M059J (cell line): ENCODE measurements around the gene ITPRID1. TPM values are rescaled to one million over a fixed set of nuclear protein-coding genes. Genes with fewer than 3 reads are reported as not detected.
"Not testable (repeated sequence)": the region's sequence is repeated elsewhere in the genome, so short reads cannot be mapped to it uniquely, and the experiment has no call there.

Experiments used
- DNase-seq: peaks from one replicate; pipeline ENCODE4 v3.0.0-alpha.2; 2012; ENCODE audit warnings: low read depth
- total RNA-seq: library from RNA; depleted of rRNA; stranded (reverse); fragments of >200 nt; shearing (Covaris generic); gene quantifications from 2 replicates; pipeline ENCODE4 v1.2.3, GENCODE V29; 2014

Gene ITPRID1
- total RNA-seq, 1 experiment from 2014 or later, result not detected

- DNase-seq, result no peak
Observed at GRCh38 chr7:31516680-31517502, 3.0 kb downstream of the ITPRID1 start.

DNA sequence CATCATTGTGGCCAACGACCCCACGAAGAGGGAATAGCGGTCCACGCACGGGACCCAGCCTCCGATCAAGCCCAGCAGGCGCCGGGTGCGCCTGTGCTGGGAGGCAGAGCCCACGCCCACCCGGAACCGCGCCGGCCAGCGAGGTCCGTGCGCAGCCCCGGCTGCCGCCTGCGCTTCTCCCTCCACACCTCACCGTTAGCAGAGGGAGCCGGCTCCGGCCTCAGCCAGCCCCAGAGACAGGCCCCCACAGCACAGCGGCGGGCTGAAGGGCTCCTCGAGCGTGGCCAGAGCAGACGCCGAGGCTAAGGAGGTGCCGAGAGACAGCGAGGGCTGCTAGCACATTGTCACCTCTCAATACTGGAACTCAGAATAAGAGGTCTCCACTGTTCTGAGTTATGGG lies 3.6 kb downstream of the ITPRID1 start:
- DNase-seq, result no peak

DNA sequence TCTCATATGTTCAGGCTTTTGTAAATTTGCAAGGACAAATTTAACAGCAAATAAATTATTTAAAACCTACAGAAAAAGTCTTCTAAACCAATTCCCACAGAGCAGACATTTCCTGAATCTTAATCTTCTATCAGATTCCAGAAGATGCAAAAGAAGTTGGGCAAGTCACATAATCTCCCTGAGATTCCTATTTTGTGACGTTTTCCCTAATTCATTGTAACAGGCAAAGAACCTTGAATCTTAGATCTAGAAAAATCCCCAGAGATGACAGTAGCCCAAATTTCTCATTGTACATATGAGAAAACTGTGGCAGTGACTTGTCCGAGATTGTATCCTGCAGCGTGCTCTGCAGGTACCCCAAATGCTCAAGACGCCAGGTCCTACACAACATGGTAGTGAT lies 4.9 kb downstream of the ITPRID1 start:
- DNase-seq, result no peak

DNA sequence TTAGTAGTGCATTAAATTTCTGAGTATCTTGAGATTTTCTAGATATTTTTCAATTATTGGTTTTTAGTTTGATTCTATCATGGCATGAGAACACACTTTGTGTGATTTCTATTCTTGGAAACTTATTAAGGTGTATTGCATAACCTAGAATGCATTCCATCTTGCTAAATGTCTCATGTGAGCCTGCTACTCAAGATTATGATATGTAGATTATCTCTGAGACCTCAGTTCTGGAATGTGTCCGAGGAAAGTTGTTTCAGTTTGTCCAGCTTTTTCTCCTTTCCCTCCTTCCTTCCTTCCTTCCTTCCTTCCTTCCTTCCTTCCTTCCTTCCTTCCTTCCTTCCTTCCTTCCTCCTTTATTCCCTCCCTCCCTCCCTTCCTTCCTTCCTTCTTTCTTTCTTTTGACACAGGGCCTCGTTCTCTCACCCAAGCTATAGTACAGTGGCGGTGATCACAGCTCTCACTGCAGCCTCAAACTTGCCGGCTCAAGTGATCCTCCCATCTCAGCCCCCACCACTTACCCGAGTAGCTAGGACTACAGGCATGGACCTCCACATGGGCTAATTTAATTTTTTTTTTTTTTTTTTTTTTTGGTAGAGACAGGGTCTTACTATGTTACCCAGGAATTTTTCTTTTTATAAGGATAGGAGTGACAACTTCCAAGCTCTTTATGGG lies 7.6 kb downstream of the ITPRID1 start:
- no peak for DNase-seq

DNA sequence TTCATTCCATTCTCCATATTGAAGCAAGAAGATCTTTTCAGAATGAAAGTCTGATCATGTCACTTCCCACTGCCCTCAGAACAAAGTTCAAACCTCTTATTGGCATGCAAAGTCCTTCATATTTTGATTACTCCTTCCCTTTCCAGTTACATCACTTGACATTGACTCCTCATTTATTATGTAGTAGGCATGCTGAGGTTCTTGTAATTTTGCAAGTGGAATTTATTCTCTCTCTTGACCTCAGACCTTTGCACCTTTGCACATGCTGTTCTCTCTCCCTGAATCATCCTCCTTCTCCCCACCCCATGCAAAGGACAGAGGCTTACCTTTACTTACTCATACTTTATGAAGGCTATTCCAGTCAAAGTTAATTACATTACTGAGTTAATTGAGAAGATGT lies 13.0 kb downstream of the ITPRID1 start:
- no peak for DNase-seq

DNA sequence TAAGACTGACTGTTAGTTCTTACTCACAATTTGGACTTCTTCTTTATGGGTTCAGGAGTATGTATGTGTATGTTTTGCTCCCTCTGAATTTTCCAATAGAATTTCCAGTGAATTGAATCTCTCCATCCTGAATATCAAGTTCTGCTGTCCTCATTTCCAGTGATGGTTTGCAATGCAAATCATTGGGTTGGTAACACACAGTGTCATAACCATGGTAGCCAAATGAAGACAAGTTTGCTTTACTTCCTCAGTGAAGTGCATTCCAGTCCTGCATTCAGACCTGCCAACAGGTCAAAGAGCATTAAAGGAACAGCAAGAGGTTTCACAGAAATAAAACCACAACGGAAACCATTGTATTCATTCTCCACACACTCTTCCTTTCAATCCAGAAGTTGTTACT lies 15.2 kb downstream of the ITPRID1 start:
- DNase-seq, result no peak

- not testable (repeated sequence) for DNase-seq
Observed at GRCh38 chr7:31540651-31541185, 26.8 kb downstream of the ITPRID1 start.

- DNase-seq, result no peak
Observed at GRCh38 chr7:31545549-31545948, 31.7 kb downstream of the ITPRID1 start.

DNA sequence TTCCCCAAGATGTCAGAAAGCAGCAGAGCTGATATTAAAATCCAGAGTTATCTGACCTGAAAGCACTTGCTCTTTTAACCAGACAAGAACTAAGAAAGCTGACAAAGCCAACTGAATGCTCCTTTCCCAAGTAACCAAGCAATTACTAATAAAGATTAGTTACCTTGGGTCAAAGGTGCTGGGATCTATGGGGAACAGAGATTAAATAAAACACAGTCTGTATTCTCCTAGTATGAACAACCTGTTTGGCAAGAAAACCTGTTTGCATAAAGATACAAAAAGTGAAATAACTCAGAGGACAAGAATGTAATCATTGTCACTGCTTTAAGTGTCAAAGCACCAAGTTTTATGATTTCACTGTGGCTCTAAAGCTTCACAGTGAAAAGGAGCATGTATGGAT lies 35.7 kb downstream of the ITPRID1 start:
- DNase-seq, result no peak

DNA sequence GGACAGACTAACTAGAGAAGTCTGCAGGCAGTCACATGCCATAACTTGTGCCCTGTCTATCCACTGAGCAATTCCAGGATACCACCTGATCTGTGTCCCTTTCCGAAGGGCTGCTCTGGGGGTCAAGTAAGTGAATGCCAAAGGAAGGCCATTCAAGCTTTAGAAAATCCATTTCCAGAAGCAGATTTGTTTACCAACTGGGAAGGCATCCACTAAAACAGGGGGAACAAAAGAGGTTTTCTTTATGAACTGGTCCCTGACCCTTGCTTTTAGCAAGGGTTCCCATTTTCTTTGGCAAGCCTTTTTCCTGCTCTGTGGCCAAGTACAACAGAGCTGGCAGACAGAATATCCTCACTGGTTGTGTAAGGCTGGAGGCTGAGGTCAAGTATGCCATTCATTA lies 36.5 kb downstream of the ITPRID1 start:
- no peak for DNase-seq

- no peak for DNase-seq
Observed at GRCh38 chr7:31553661-31554081, 39.8 kb downstream of the ITPRID1 start.

DNA sequence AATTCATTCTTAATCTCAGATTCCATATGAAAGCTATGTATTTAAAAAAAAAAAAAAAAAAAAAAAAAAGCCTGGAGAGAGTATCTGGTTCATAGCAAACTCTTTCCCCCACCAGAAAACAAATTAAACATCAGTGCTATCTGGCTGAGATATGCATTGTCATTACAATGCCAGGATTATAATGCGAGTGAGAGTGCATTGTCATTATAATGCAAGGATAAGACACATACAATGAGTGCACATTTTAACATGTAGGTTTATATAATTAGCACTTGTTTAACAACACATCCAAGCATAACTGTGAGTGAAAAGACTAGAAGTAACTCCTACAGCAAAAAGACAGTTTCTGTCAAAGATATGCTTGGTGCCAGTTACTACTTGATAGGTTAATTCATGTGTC lies 48.1 kb downstream of the ITPRID1 start:
- DNase-seq, result no peak

DNA sequence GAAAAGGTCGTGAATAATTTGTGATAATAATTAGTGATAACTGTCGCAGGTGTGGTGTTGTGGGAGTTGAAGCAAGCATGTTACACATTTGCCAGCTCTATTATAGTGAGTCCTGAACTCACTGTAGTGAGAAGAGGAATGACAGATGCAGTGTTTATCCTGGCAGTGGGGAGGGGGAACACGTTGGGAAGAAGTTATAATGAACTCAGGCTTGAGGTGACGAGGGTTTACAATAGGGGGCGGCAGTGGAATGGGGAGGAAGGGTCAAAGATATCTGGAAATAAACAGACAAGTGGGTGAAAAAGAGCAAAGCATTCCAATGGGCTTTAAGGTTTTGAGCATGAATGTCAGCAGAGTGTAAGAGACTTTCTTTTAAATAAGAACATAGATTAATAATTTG lies 49.6 kb downstream of the ITPRID1 start:
- DNase-seq, result no peak

- no peak for DNase-seq
Observed at GRCh38 chr7:31563951-31564350, 50.1 kb downstream of the ITPRID1 start.

DNA sequence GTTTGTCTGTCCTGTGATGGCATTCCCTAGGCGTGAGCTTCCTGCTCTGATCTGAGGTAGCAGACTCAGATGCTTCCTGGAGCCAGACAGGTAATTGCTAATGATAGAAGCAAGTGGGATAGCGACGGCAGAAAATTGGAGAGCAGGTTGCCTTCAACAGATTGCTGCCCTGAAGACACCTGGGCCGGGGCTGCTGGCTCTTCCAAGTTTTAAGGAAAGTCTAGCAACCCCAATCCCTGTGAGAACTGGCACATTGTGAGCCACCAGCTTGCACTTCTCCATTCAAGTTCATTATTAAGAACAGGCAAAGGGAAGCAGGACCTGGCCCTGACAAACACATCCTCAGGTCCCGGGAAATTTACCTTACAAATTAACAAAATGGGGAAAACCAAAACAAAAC lies 50.8 kb downstream of the ITPRID1 start:
- no peak for DNase-seq

DNA sequence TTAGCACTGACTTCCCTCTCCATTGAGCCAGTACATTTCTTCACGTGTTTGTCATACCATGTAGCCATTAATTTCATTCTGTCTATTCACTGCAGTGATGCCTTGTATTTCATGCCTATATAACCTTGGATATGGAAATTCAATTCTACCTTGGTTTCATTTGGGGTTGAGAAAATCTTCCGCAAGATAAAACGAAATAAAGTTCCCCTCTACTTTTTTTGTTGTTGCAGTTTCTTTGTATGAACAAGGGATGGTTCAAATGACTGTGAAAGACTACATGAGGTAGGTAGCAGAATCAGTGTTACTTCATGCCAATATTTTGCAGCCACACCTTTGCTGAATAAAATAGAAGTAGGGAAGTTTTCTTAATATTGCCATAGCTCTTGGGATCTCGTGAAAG lies 55.6 kb downstream of the ITPRID1 start:
- no peak for DNase-seq

- no peak for DNase-seq
Observed at GRCh38 chr7:31583526-31583925, 69.6 kb downstream of the ITPRID1 start.

DNA sequence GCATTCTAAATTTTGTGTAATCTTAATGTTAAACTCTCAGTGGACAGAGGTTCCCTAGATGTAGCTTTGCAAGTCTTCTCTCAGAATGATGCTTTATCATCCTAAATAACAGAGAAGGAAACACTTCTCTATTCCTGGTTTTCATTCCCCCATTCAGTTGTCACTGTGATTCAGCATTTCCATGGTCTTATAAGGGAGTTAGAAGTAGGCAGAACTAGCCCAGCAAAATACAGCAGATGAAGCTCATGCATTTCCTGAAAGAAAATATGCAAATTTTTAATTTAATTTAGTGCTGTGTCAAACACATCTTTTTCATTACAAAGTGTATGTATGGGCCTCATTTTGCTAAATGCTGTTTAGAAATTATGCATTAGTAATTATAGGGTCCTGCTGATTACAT lies 70.1 kb downstream of the ITPRID1 start:
- DNase-seq, result no peak

- DNase-seq, result no peak
Observed at GRCh38 chr7:31595390-31595789, 81.5 kb downstream of the ITPRID1 start.

- no peak for DNase-seq
Observed at GRCh38 chr7:31602041-31602625, 88.2 kb downstream of the ITPRID1 start.

DNA sequence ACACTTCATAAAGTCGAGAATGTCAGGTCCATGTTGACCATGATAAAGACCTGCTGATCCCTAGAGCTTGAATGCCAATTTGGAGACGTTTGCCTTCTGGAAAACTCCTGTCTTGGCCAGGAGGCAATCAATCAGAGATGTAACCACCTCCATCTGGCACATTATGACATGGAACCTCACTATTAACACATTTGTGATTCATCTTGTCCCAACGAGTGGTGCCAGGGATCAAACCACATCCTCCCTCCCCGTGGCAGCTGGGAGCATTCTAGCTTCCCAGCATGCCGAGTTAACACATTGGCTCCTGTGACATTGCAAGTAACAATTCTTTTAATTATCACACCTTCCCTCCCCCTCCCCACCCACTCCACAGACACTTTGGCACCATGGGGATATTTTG lies 89.2 kb downstream of the ITPRID1 start:
- peak; percentile 82 for DNase-seq

- DNase-seq, result no peak
Observed at GRCh38 chr7:31613604-31614003, 99.7 kb downstream of the ITPRID1 start.

- DNase-seq, result peak; percentile 8
Observed at GRCh38 chr7:31633467-31633866, 119.6 kb downstream of the ITPRID1 start.
